Heart right ventricle (tissue), 16 donors: ENCODE results near the gene IFNA2. TPM values are rescaled to one million over a fixed set of nuclear protein-coding genes. Genes with fewer than 3 reads are reported as not detected.
A peak's percentile ranks its signal among the peaks of the same experiment; 100 is the strongest.

Experiments used
- ATAC-seq, 8 donors: fragments of 200-7000 bp; cut with Tn5 transposase; one replicate each; pipeline ENCODE4 v1.9.1; 2020; ENCODE audit warnings: mild to moderate bottlenecking in 8 of 8, moderate library complexity in 8 of 8, moderate number of reproducible peaks in 1 of 8
- DNase-seq, 2 donors: peaks; one replicate each; pipeline ENCODE4 v3.0.0-alpha.2; 2020
- H3K27ac ChIP-seq, 10 donors: fragments of 200-600 bp; sonication (generic) in 2 of 10; one replicate each; pipeline versions ENCODE4 v1.5.0 to v1.8.0; 2020 to 2022; ENCODE audit warnings: mild to moderate bottlenecking in 3 of 10
- H3K27me3 ChIP-seq, 7 donors: fragments of 200-600 bp; one replicate each; pipeline ENCODE4 v1.8.0; 2021 to 2022; ENCODE audit warnings: mild to moderate bottlenecking in 2 of 7
- H3K36me3 ChIP-seq, 9 donors: fragments of 200-600 bp; sonication (generic) in 1 of 9; one replicate each; pipeline versions ENCODE4 v1.5.0 to v1.8.0; 2020 to 2022; ENCODE audit warnings: mild to moderate bottlenecking in 2 of 9
- H3K4me1 ChIP-seq, 9 donors: fragments of 200-600 bp; sonication (generic) in 1 of 9; one replicate each; pipeline versions ENCODE4 v1.5.0 to v1.8.0; 2020 to 2022; ENCODE audit warnings: mild to moderate bottlenecking in 4 of 9
- H3K4me3 ChIP-seq, 10 donors: fragments of 200-600 bp; sonication (generic) in 2 of 10; one replicate each; pipeline versions ENCODE4 v1.5.0 to v1.8.0; 2020 to 2022; ENCODE audit warnings: mild to moderate bottlenecking in 7 of 10, moderate library complexity in 2 of 10
- H3K9me3 ChIP-seq, 11 donors: fragments of 200-600 bp in 10 of 11; sonication (generic) in 2 of 11; one replicate each; pipeline versions ENCODE4 v1.5.0 to v1.8.0; 2013 to 2022; ENCODE audit warnings: mild to moderate bottlenecking in 2 of 11, control low read depth in 1 of 11, moderate library complexity in 1 of 11
- WGBS, 2 donors: extraction: QIAGEN DNeasy Blood & Tissue Kit; methylation state at CpG; one replicate each; pipeline ENCODE4 v1.1.7; 2013; ENCODE audit warnings: inconsistent platforms in 1 of 2; 5-methylcytosine and 5-hydroxymethylcytosine counted together
- intact Hi-C, 10 donors: fragments of 100-400 bp; cut with DNase I; formaldehyde crosslinking; loops; one replicate each; pipeline versions ENCODE4 v1.11.1 to v1.14.2; 2022
- polyA plus RNA-seq, 2 donors: library from polyadenylated mRNA; stranded (reverse); fragments of 200-250 nt; gene quantifications; one replicate each; pipeline ENCODE4 v1.2.3, GENCODE V29; 2013
- total RNA-seq, 10 donors: library from RNA; stranded (reverse); fragmentation: NEBNext Ultra II Directional in 3 of 10; extraction: Animal tissue kit (Norgen Biotek cat#: 25700) in 3 of 10; gene quantifications; one replicate each; pipeline versions ENCODE4 v1.2.1 to v1.2.4, GENCODE V29; 2021 to 2023
- TF ChIP-seq, protein P1 (sequence below), 9 donors: fragments of 200-600 bp; sonication (generic) in 2 of 9; IDR thresholded peaks; one replicate each; pipeline versions ENCODE4 v1.5.0 to v1.8.0; 2021 to 2022; ENCODE audit warnings: antibody characterized with exemption in 9 of 9, mild to moderate bottlenecking in 5 of 9, moderate library complexity in 1 of 9
- donor health status: Arrhythmogenic right ventricular cardiomyopathy.
- donor health status: ischemic (EF 13 %, LVEDD 7.1; RV severe dilation, severe dysfunction).
- donor health status: healthy with polysubstance abuse.
- donor health status: DM: no; HTN: yes; CAD: no.
- donor health status: DM: no; HTN: no; CAD: no.
- donor health status: ischemic (EF 25% LVEDD 6.9; RV normal size, moderate dysfunction).
- donor health status: ischemic (EF 25% LVEDD 5.7; RV mildly dilated, moderate dysfunction).
- donor health status: healthy.
- donor health status: DM: yes; HTN: yes; CAD: no.
- donor health status: Ischemic cardiomyopathy.
- donor health status: ischemic (EF 35%, LVEDD 5.7; RV mildly dilated, moderate dysfunction).
- donor health status: nonischemic (EF 11% LVEDD 7.7; RV severe dilation, severe dysfunction).
- donor health status: DM: yes; HTN: yes; CAD: no.
- donor health status: PGD.
- donor health status: ischemic (EF 29% LVEDD 5.4; RV normal size, mild dysfunction).
- donor health status: nonischemic (EF 23%, LVEDD 6.1; RV moderate dilation, normal function).

IFNA2 gene
- total and polyA plus RNA-seq, 12 donors: not detected

DNA sequence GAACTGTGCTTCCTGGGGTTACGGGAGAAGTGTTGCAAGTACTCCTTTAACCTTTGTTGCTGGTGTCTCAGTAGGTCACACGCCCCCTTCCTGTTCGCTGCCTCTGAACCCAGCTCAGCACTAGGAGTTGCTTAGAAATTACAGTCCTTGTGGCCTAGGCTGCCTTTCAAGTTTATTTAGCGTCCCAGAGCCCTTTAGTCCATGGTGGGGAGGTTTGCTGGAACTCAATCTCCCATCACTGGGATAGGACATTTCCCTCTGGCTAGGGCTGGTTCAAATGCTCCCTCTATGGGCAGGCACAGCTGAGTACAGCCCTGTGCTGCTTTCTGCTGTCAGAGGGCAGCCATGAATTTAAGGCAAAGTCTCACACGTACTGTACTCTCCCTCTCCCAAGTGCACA is 28.4 kb upstream of the IFNA2 start:
- no peak overlapping the region for H3K27ac ChIP-seq
- no peaks in the 10 kb centered on the region for H3K9me3 ChIP-seq
- intact Hi-C loops: no loop called here
- 59 to 66% methylated on average over 5 of the region's 5 CpGs for WGBS, 2 donors
- ATAC-seq (peak in 1 of 8 donors; percentile 35), DNase-seq (no peak)
- TF ChIP-seq, protein P1, sequence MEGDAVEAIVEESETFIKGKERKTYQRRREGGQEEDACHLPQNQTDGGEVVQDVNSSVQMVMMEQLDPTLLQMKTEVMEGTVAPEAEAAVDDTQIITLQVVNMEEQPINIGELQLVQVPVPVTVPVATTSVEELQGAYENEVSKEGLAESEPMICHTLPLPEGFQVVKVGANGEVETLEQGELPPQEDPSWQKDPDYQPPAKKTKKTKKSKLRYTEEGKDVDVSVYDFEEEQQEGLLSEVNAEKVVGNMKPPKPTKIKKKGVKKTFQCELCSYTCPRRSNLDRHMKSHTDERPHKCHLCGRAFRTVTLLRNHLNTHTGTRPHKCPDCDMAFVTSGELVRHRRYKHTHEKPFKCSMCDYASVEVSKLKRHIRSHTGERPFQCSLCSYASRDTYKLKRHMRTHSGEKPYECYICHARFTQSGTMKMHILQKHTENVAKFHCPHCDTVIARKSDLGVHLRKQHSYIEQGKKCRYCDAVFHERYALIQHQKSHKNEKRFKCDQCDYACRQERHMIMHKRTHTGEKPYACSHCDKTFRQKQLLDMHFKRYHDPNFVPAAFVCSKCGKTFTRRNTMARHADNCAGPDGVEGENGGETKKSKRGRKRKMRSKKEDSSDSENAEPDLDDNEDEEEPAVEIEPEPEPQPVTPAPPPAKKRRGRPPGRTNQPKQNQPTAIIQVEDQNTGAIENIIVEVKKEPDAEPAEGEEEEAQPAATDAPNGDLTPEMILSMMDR (IDR thresholded peaks at IDR 0.05): peak in 4 of 9 donors; percentile 11 to 31 (median 14)
- H3K36me3 ChIP-seq: no peaks in the 10 kb centered on the region
- no peaks in the 10 kb centered on the region for H3K4me1 ChIP-seq
- H3K4me3 ChIP-seq: no peak overlapping the region
- H3K27me3 ChIP-seq: peaks cover 0 to 28% (median 18%) of the 10 kb centered on the region in 7 donors

DNA sequence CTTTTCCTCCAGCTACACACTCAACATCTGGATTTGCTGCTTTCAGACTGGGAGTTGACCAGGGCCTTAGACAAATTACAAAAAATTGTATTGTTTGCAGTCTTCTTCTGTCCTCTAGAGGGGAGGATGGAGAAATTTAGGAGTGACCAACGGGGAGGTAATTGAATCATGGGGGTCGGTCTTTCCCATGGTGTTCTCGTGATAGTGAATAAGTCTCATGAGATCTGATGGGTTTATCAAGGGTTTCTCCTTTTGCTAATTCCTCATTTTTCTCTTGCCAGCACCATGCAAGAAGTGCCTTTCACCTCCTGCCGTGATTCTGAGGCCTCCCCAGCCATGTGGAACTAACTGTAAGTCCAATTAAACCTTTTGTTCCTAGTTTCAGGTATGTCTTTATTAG is 28.0 kb upstream of the IFNA2 start:
- no peak for DNase-seq
- TF ChIP-seq, protein P1 (IDR thresholded peaks at IDR 0.05): no peak
- WGBS, 2 donors: 82% methylated on average over 4 of the region's 4 CpGs

DNA sequence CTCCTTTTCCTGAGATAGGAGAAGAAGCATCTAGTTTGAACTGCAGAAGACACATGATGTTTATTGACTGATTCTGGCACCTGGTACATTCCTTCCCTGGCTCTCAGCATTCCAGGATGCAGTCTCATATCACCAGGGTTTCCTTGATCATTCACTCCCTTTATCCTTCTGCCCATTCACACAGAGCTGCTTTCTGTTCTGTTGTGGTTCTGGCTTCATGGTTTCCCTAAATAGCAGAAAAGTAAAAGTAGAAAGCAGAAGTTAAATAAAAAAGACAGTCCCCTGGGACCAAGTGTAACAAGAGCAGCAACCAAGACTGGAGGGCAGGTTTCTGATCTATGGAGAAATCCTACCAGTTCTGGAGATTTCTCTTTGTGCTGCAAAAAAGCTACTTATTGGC is 26.9 kb upstream of the IFNA2 start:
- Histone ChIP-seq H3K9me3 (no peaks in the 10 kb centered on the region), H3K27me3 (peaks cover 0 to 30% (median 18%) of the 10 kb centered on the region in 7 donors), H3K4me3 (no peak overlapping the region), H3K27ac (no peak overlapping the region), H3K36me3 (no peaks in the 10 kb centered on the region), H3K4me1 (no peaks in the 10 kb centered on the region)
- DNase-seq (no peak), ATAC-seq (no peak)
- intact Hi-C loops: no loop called here
- TF ChIP-seq, protein P1 (IDR thresholded peaks at IDR 0.05): no peak

More for the DNA sequence above, 28.0 kb upstream of the IFNA2 start:
- Histone ChIP-seq H3K9me3 (no peaks in the 10 kb centered on the region), H3K4me3 (no peak overlapping the region), H3K27me3 (peaks cover 0 to 30% (median 18%) of the 10 kb centered on the region in 7 donors), H3K4me1 (no peaks in the 10 kb centered on the region), H3K27ac (no peak overlapping the region), H3K36me3 (no peaks in the 10 kb centered on the region)
- intact Hi-C loops: no loop called here
- ATAC-seq: no peak

DNA sequence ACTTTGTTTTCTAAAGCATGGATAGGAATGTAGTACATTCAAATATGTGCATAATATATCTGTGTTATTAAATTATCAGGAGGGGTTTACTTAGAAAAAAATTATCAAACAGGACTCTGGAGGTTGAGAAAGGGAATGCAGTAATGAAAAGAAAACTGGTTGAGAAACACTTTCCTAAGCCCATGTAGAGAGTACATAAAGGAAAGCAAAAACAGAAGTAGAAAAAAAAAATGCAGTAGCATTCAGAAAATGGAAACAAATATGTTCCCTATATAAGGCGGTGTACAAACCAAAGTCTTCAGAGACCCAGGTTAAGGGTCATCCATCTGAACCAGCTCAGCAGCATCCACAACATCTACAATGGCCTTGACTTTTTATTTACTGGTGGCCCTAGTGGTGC is 23.6 kb upstream of the IFNA2 start, which contains the start of gene IFNA8:
TSS of gene IFNA8 (plus strand) at position 301 of the 400 bp plus-strand sequence. CDS start at position 361, 60 bp downstream.
- H3K36me3 ChIP-seq: no peaks in the 10 kb centered on the region
- no peaks in the 10 kb centered on the region for H3K9me3 ChIP-seq
- 86 to 90% methylated on average over 1 of the region's 1 CpG for WGBS, 2 donors
- TF ChIP-seq, protein P1 (IDR thresholded peaks at IDR 0.05): no peak
- ATAC-seq (no peak), DNase-seq (no peak)
- intact Hi-C loops: loop anchor here in 1 of 10 donors (1.0 kb wide), 1 partner anchor 15 kb away; no protein-coding TSS in a partner anchor
- no peaks in the 10 kb centered on the region for H3K4me1 ChIP-seq
- H3K27ac ChIP-seq: no peak within 1 kb of the TSS
- H3K27me3 ChIP-seq: peaks cover 0 to 46% (median 18%) of the 10 kb centered on the region in 7 donors
- no peak within 1 kb of the TSS for H3K4me3 ChIP-seq
